Loucy (cell line): ENCODE measurements around the gene ADISSP.

ENCODE experiments used
- CTCF ChIP-seq: fragments of 200-600 bp; sonication (generic); conservative IDR thresholded peaks from 2 replicates; pipeline ENCODE4 v1.5.1; 2014; ENCODE audit warnings: mild to moderate bottlenecking, antibody characterized with exemption, low read length
- EZH2phosphoT487 ChIP-seq: fragments of 200-600 bp; IDR thresholded peaks from 2 replicates; pipeline ENCODE4 v1.6.1; 2018; ENCODE audit warnings: antibody characterized with exemption, mild to moderate bottlenecking, moderate library complexity, borderline replicate concordance

- no peak for TF ChIP-seq CTCF
- TF ChIP-seq EZH2phosphoT487 = no peak
These were observed 17.6 kb downstream of the ADISSP start for GRCh38 chr20:3749689-3750531.
